HepG2 (cell line): ENCODE measurements around the gene MPG. TPM values are rescaled to one million over a fixed set of nuclear protein-coding genes. Genes with fewer than 3 reads are reported as not detected.

Source experiments
- ADNP ChIP-seq: sonication (generic); formaldehyde crosslinking; IDR thresholded peaks from 2 replicates; pipeline ENCODE4 v1.4.0; 2020; ENCODE audit warnings: missing genetic modification reagents
- AGO1 ChIP-seq: fragments of 200-400 bp; formaldehyde crosslinking; IDR thresholded peaks from 2 replicates; pipeline ENCODE4 v1.6.1; 2017; ENCODE audit warnings: mild to moderate bottlenecking, low read depth, low read length, moderate library complexity; ENCODE audit not compliant: poor library complexity, severe bottlenecking
- ATF7-NPFF ChIP-seq: sonication (generic); formaldehyde crosslinking; IDR thresholded peaks from 2 replicates; pipeline ENCODE4 v1.8.1; 2023; ENCODE audit warnings: mild to moderate bottlenecking, low read depth, missing genetic modification reagents, moderate library complexity
- GATAD2A ChIP-seq: IDR thresholded peaks from 2 replicates; pipeline ENCODE4 v1.6.1; 2016
- HHEX ChIP-seq: IDR thresholded peaks from 2 replicates; pipeline ENCODE4 v1.6.1; 2016; ENCODE audit warnings: control low read depth
- HNRNPL ChIP-seq: fragments of 200-400 bp; formaldehyde crosslinking; IDR thresholded peaks from 2 replicates; pipeline ENCODE4 v1.6.1; 2017; ENCODE audit warnings: mild to moderate bottlenecking, low read depth, low read length
- HOXA3 ChIP-seq: sonication (generic); formaldehyde crosslinking; IDR thresholded peaks from 2 replicates; pipeline ENCODE4 v1.5.0; 2020; ENCODE audit warnings: missing genetic modification reagents
- HOXD1 ChIP-seq: sonication (generic); formaldehyde crosslinking; IDR thresholded peaks from 2 replicates; pipeline ENCODE4 v1.5.0; 2020; ENCODE audit warnings: missing genetic modification reagents
- JUNB ChIP-seq: sonication (generic); formaldehyde crosslinking; IDR thresholded peaks from 2 replicates; pipeline ENCODE4 v1.8.0; 2022; ENCODE audit warnings: missing genetic modification reagents, mild to moderate bottlenecking, borderline replicate concordance
- KLF15 ChIP-seq: sonication (generic); formaldehyde crosslinking; IDR thresholded peaks from 2 replicates; pipeline ENCODE4 v1.8.1; 2023; ENCODE audit warnings: borderline replicate concordance, mild to moderate bottlenecking, inconsistent platforms, missing genetic modification reagents, mixed read lengths
- MLLT10 ChIP-seq: sonication (generic); formaldehyde crosslinking; IDR thresholded peaks from 2 replicates; pipeline ENCODE4 v1.4.0; 2020; ENCODE audit warnings: missing genetic modification reagents
- NR2C2 ChIP-seq: sonication (generic); formaldehyde crosslinking; IDR thresholded peaks from 2 replicates; pipeline ENCODE4 v1.4.0; 2020; ENCODE audit warnings: missing genetic modification reagents, mild to moderate bottlenecking, moderate library complexity, borderline replicate concordance
- SRSF9 ChIP-seq: fragments of 200-400 bp; formaldehyde crosslinking; IDR thresholded peaks from 2 replicates; pipeline ENCODE4 v1.6.1; 2018; ENCODE audit warnings: borderline replicate concordance, mild to moderate bottlenecking, low read depth, low read length; ENCODE audit not compliant: insufficient read depth, poor library complexity, severe bottlenecking
- ZBTB3 ChIP-seq: sonication (generic); formaldehyde crosslinking; IDR thresholded peaks from 2 replicates; pipeline ENCODE4 v1.4.0; 2020; ENCODE audit warnings: low read depth, mild to moderate bottlenecking, moderate library complexity, missing genetic modification reagents, borderline replicate concordance
- ZBTB7A ChIP-seq: sonication (generic); formaldehyde crosslinking; IDR thresholded peaks from 2 replicates; pipeline ENCODE4 v1.8.0; 2022; ENCODE audit warnings: mild to moderate bottlenecking, missing genetic modification reagents
- ZFP90 ChIP-seq: sonication (generic); formaldehyde crosslinking; IDR thresholded peaks from 2 replicates; pipeline ENCODE4 v1.8.0; 2022; ENCODE audit warnings: missing genetic modification reagents, mild to moderate bottlenecking, inconsistent platforms, borderline replicate concordance
- ZMYM4 ChIP-seq: sonication (generic); formaldehyde crosslinking; IDR thresholded peaks from 2 replicates; pipeline ENCODE4 v1.8.1; 2023; ENCODE audit warnings: mild to moderate bottlenecking, missing genetic modification reagents
- ZNF124 ChIP-seq: sonication (generic); formaldehyde crosslinking; IDR thresholded peaks from 2 replicates; pipeline ENCODE4 v1.4.0; 2020; ENCODE audit warnings: missing genetic modification reagents
- ZNF17 ChIP-seq: sonication (generic); formaldehyde crosslinking; IDR thresholded peaks from 2 replicates; pipeline ENCODE4 v1.5.0; 2020; ENCODE audit warnings: mild to moderate bottlenecking, missing genetic modification reagents
- ZNF362 ChIP-seq: sonication (generic); formaldehyde crosslinking; IDR thresholded peaks from 2 replicates; pipeline ENCODE4 v1.4.0; 2020; ENCODE audit warnings: missing genetic modification reagents, mild to moderate bottlenecking, borderline replicate concordance
- ZNF543 ChIP-seq: sonication (generic); formaldehyde crosslinking; IDR thresholded peaks from 2 replicates; pipeline ENCODE4 v1.4.0; 2020; ENCODE audit warnings: mild to moderate bottlenecking, missing genetic modification reagents
- ZNF589 ChIP-seq: sonication (generic); formaldehyde crosslinking; conservative IDR thresholded peaks from 2 replicates; pipeline ENCODE4 v1.8.0; 2022; ENCODE audit warnings: mild to moderate bottlenecking, moderate library complexity, missing genetic modification reagents
- ZNF749 ChIP-seq: sonication (generic); formaldehyde crosslinking; IDR thresholded peaks from 2 replicates; pipeline ENCODE4 v1.8.0; 2022; ENCODE audit warnings: mild to moderate bottlenecking, missing genetic modification reagents, moderate library complexity, borderline replicate concordance
- ZSCAN21 ChIP-seq: sonication (generic); formaldehyde crosslinking; IDR thresholded peaks from 2 replicates; pipeline ENCODE4 v1.8.0; 2022; ENCODE audit warnings: mild to moderate bottlenecking, missing genetic modification reagents, moderate library complexity, borderline replicate concordance
- polyA plus RNA-seq, 8 experiments: library from polyadenylated mRNA; depleted of rRNA in 3 of 8; stranded (reverse) in 7 of 8; unstranded in 1 of 8; fragments of >200 nt; fragmentation: Illumina TruSeq in 4 of 8; extraction: Trizol in 4 of 8; gene quantifications; 2 replicates each; pipeline versions ENCODE4 v1.2.1 to v1.2.3, GENCODE V29; 2011 to 2016; ENCODE audit warnings: low read depth in 4 of 8, missing spikeins in 1 of 8, mixed read lengths in 1 of 8; ENCODE audit not compliant: insufficient read depth in 1 of 8
- total RNA-seq, 5 experiments: library from RNA; depleted of rRNA; stranded (reverse); fragments of >200 nt; fragmentation: Illumina TruSeq; extraction: Trizol; gene quantifications; 2 replicates each; pipeline ENCODE4 v1.2.3, GENCODE V29; 2016; ENCODE audit warnings: low read depth in 1 of 5
- TF ChIP-seq, protein P1 (sequence below): fragments of 450-650 bp; IDR thresholded peaks from 2 replicates; pipeline ENCODE4 v1.6.1; 2016
- TF ChIP-seq, protein P2 (sequence below): IDR thresholded peaks from 2 replicates; pipeline ENCODE4 v1.6.1; 2016; ENCODE audit warnings: mild to moderate bottlenecking

The MPG gene
- total and polyA plus RNA-seq, 2 of the 13 experiments (the other 11 are each of a cell fraction or from before 2014, with no cell fraction given): 59.1 to 62.5 TPM

GRCh38 chr16:72561-73548 lies 5.2 kb upstream of the MPG start, which contains the start of gene RHBDF1 (continued):
- TF ChIP-seq ZNF749 (CRISPR knock-in tag) (no peak), AGO1 (no peak), ZNF543 (CRISPR knock-in tag) (peak; percentile 99), ZNF17 (CRISPR knock-in tag) (no peak), HOXA3 (peak; percentile 47), KLF15 (no peak), ZNF589 (CRISPR knock-in tag) (0 out of 2 replicates have a peak, but pooled peaks have one; percentile 23), ZFP90 (CRISPR knock-in tag) (no peak), GATAD2A (no peak), ZBTB7A (CRISPR knock-in tag) (peak; percentile 81), HHEX (CRISPR knock-in tag) (no peak), ZSCAN21 (0 out of 2 replicates have a peak, but pooled peaks have one; percentile 53), ZMYM4 (CRISPR knock-in tag) (0 out of 2 replicates have a peak, but pooled peaks have one; percentile 27), NR2C2 (CRISPR knock-in tag) (no peak), HOXD1 (no peak), SRSF9 (no peak), ZNF362 (CRISPR knock-in tag) (no peak), ZBTB3 (CRISPR knock-in tag) (no peak), ADNP (CRISPR knock-in tag) (peak; percentile 87), MLLT10 (no peak), HNRNPL (no peak), JUNB (CRISPR knock-in tag) (peak; percentile 92), ZNF124 (no peak), ATF7-NPFF (no peak)
- TF ChIP-seq, protein P1, sequence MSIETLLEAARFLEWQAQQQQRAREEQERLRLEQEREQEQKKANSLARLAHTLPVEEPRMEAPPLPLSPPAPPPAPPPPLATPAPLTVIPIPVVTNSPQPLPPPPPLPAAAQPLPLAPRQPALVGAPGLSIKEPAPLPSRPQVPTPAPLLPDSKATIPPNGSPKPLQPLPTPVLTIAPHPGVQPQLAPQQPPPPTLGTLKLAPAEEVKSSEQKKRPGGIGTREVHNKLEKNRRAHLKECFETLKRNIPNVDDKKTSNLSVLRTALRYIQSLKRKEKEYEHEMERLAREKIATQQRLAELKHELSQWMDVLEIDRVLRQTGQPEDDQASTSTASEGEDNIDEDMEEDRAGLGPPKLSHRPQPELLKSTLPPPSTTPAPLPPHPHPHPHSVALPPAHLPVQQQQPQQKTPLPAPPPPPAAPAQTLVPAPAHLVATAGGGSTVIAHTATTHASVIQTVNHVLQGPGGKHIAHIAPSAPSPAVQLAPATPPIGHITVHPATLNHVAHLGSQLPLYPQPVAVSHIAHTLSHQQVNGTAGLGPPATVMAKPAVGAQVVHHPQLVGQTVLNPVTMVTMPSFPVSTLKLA: peak; percentile 78
- TF ChIP-seq, protein P2, sequence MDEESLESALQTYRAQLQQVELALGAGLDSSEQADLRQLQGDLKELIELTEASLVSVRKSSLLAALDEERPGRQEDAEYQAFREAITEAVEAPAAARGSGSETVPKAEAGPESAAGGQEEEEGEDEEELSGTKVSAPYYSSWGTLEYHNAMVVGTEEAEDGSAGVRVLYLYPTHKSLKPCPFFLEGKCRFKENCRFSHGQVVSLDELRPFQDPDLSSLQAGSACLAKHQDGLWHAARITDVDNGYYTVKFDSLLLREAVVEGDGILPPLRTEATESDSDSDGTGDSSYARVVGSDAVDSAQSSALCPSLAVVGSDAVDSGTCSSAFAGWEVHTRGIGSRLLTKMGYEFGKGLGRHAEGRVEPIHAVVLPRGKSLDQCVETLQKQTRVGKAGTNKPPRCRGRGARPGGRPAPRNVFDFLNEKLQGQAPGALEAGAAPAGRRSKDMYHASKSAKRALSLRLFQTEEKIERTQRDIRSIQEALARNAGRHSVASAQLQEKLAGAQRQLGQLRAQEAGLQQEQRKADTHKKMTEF (CRISPR knock-in tag): peak; percentile 20; the same call in 1 of the 2 replicates
